Activated naive CD8-positive, alpha-beta T cell treated with anti-CD3 and anti-CD28 coated beads, Interleukin-2, amount 10 ng/mL, durations not matched to agents 7 days and 5 days (primary cell): Measurements from ENCODE around the gene MRPL10. TPM values are rescaled to one million over a fixed set of nuclear protein-coding genes. Genes with fewer than 3 reads are reported as not detected.

ENCODE experiments used
- ATAC-seq: fragments of 150-1000 bp; cut with Tn5 transposase; one replicate; pipeline ENCODE4 v1.10.0; 2021; ENCODE audit warnings: low read depth, moderate library complexity
- POLR2A ChIA-PET: fragments of 350-600 bp; sonication (Branson Sonifier 250); formaldehyde crosslinking; loops from one replicate; lab custom pipeline; 2021; ENCODE audit warnings: antibody characterized with exemption; lab: Charles Lee
- DNase-seq: peaks from one replicate; pipeline ENCODE4 v3.0.0; 2021
- H3K27ac Mint-ChIP-seq: one replicate; pipeline ENCODE4 v1.8.0; 2022; ENCODE audit warnings: mild to moderate bottlenecking, mixed read lengths
- H3K27me3 Mint-ChIP-seq: one replicate; pipeline ENCODE4 v1.8.0; 2022; ENCODE audit warnings: mild to moderate bottlenecking, moderate library complexity, mixed read lengths
- H3K36me3 Mint-ChIP-seq: one replicate; pipeline ENCODE4 v1.8.0; 2021; ENCODE audit warnings: mild to moderate bottlenecking, mixed read lengths
- H3K4me1 Mint-ChIP-seq: one replicate; pipeline ENCODE4 v1.8.0; 2021; ENCODE audit warnings: mixed read lengths
- H3K4me3 Mint-ChIP-seq: one replicate; pipeline ENCODE4 v1.8.0; 2022; ENCODE audit warnings: mild to moderate bottlenecking, moderate library complexity, mixed read lengths
- H3K9me3 Mint-ChIP-seq: one replicate; pipeline ENCODE4 v1.8.0; 2021; ENCODE audit warnings: mixed read lengths
- total RNA-seq, 2 experiments: library from RNA; stranded (reverse); gene quantifications; one replicate each; pipeline ENCODE4 v1.2.3, GENCODE V29; 2021

The MRPL10 gene
- total RNA-seq, 2 experiments from 2014 or later, result 49.7 to 50.3 TPM

DNA sequence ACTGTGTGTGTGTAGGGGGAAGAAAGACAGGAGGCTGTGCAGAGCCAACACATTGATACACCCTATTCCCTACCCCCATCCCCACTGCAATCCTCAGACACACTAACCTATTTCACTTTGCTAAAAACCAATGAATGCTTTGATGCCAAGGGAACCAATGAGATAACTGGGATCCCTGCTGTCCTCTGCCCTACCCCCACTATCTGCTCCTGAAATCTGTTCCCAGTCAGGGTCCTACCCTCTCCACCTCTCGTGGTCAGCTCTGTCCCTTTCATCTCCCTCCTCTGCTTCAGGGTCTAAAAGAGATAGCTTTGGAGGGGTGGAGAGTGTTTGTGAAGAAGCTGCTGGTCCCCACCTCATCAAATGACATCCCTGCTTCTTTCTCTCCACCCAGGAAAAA, 38.7 kb upstream of the MRPL10 start:
- Mint-ChIP-seq H3K4me1 (peaks cover under 1% of the 10 kb centered on the region), H3K27ac (no peak overlapping the region), H3K9me3 (no peaks in the 10 kb centered on the region), H3K36me3 (no peaks in the 10 kb centered on the region), H3K4me3 (no peak overlapping the region), H3K27me3 (peaks cover 62% of the 10 kb centered on the region)
- POLR2A ChIA-PET, result no interaction called here
- ATAC-seq (no peak), DNase-seq (no peak)

DNA sequence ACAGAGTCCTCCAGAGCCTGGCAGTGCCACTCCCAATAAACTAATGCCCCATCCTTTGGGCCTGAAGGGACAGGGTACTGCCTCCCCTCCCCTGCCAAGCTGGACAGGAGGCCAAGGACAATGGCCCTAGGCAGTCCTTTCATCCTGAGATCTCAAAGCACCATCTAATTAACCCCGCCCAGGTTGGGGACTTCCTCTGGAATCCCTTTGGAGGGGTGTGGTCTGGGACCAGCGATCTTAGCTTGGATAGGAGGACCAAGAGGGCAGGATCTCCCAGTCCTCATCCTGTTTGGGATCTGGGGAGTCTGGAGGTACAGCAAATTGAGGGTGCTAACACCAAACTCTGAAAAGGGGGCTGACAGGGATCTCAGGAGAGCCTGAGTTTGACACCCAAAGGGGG, 37.8 kb upstream of the MRPL10 start:
- peaks cover 5% of the 10 kb centered on the region for H3K4me1 Mint-ChIP-seq
- H3K27me3 Mint-ChIP-seq, result peaks cover 56% of the 10 kb centered on the region
- H3K27ac Mint-ChIP-seq, result no peak overlapping the region
- H3K4me3 Mint-ChIP-seq, result no peak overlapping the region
- POLR2A ChIA-PET, result no interaction called here
- DNase-seq, result no peak
- ATAC-seq, result no peak
- no peaks in the 10 kb centered on the region for H3K36me3 Mint-ChIP-seq
- no peaks in the 10 kb centered on the region for H3K9me3 Mint-ChIP-seq

- DNase-seq (no peak), ATAC-seq (no peak)
- Mint-ChIP-seq H3K9me3 (no peaks in the 10 kb centered on the region), H3K4me3 (no peak overlapping the region), H3K27ac (no peak overlapping the region), H3K4me1 (peaks cover 5% of the 10 kb centered on the region), H3K27me3 (peaks cover 44% of the 10 kb centered on the region), H3K36me3 (no peaks in the 10 kb centered on the region)
- POLR2A ChIA-PET, result no interaction called here
Observed at GRCh38 chr17:47867813-47868533, 36.6 kb upstream of the MRPL10 start.

DNA sequence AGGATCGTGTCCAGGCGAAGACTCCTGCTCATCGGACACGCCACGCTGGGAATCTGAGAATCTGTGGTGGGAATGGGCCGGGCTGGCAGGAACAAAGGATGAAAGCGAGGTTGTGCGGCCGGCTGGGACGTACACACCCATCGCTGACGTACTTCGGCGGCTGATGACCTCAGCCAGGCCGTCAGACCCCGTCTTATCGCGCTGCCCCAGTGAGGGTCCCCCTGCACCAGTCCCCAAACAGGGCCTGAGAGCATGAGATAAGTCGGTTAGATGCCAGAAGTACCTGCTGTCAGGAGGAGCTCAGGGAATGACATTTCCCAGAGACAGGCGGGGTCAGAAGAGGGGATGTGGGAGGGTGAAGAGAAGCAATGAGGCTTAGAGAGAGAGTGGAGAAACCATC, 35.6 kb upstream of the MRPL10 start:
- POLR2A ChIA-PET, result no interaction called here
- Mint-ChIP-seq H3K27me3 (peaks cover 36% of the 10 kb centered on the region), H3K4me3 (no peak overlapping the region), H3K27ac (no peak overlapping the region), H3K9me3 (no peaks in the 10 kb centered on the region), H3K36me3 (no peaks in the 10 kb centered on the region), H3K4me1 (peaks cover 5% of the 10 kb centered on the region)
- no peak for ATAC-seq
- DNase-seq, result no peak

GRCh38 chr17:47864791-47865216, 33.5 kb upstream of the MRPL10 start:
- H3K9me3 Mint-ChIP-seq, result no peaks in the 10 kb centered on the region
- POLR2A ChIA-PET, result interaction anchor here (0.6 to 1.6 kb wide), 3 partner anchors 20 to 254 kb away, joined by 3 to 4 read pairs (median 3); partner anchors contain the start of gene SP2
- H3K4me3 Mint-ChIP-seq, result peak overlapping the region; percentile 28
- no peak for DNase-seq
- no peak for ATAC-seq
- H3K36me3 Mint-ChIP-seq, result no peaks in the 10 kb centered on the region
- H3K27ac Mint-ChIP-seq, result peak overlapping the region; percentile 70
- peaks cover 22% of the 10 kb centered on the region for H3K27me3 Mint-ChIP-seq
- H3K4me1 Mint-ChIP-seq, result peaks cover 5% of the 10 kb centered on the region

GRCh38 chr17:47862621-47863440, 31.5 kb upstream of the MRPL10 start:
- H3K27me3 Mint-ChIP-seq, result peaks cover 19% of the 10 kb centered on the region
- no peak overlapping the region for H3K27ac Mint-ChIP-seq
- ATAC-seq (no peak), DNase-seq (no peak)
- no peak overlapping the region for H3K4me3 Mint-ChIP-seq
- POLR2A ChIA-PET, result no interaction called here
- H3K4me1 Mint-ChIP-seq, result peaks cover 5% of the 10 kb centered on the region
- no peaks in the 10 kb centered on the region for H3K36me3 Mint-ChIP-seq
- no peaks in the 10 kb centered on the region for H3K9me3 Mint-ChIP-seq

GRCh38 chr17:47860386-47860785, 29.0 kb upstream of the MRPL10 start:
- ATAC-seq, result no peak
- no peaks in the 10 kb centered on the region for H3K36me3 Mint-ChIP-seq
- POLR2A ChIA-PET, result no interaction called here
- no peaks in the 10 kb centered on the region for H3K9me3 Mint-ChIP-seq
- no peak for DNase-seq
- H3K4me1 Mint-ChIP-seq, result peaks cover 5% of the 10 kb centered on the region
- no peak overlapping the region for H3K4me3 Mint-ChIP-seq
- H3K27ac Mint-ChIP-seq, result no peak overlapping the region
- peaks cover 29% of the 10 kb centered on the region for H3K27me3 Mint-ChIP-seq

DNA sequence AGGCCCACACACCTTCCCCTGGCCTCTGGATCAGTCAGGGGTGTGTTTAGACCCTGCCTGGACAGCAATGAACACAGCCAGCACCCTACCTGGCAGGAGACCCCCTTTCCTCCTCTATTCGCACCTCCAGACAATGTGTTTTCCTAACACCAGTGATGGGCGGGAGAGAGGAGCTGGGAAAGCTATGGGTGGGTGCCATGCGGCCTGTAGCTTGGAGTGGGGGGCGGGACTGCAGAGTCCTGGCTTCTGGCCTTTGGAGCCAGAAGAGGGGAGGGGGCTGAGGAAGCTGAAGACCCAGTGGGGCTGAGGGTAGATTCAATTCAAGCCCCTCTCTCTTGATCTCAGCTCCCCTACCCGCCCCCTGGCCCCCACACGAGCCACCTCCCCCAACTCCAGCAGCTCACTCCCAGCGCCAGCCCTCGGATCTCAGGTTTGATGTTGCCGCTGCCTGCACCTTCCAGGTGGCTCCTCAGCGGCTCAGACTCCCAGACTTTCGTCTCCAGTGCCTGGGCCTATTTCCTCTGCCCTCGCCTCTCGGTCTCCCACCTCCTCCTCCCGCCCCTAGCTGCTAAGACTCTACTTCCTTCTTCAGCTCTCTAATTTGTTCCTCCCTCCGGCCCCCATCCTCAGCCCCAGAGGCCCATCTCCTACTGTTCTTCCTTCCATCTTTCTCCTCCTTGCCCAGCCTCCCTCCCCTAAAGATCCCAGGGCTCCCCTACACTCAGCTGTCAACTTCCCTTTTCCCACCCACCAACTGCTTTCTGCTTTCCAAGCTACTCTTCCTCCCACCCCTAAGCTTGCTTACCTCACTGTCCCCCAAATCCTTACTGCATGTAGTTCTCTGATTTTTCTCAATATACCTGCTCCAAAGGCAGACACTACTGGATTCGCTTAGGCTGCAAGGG, 26.5 kb upstream of the MRPL10 start:
- H3K27me3 Mint-ChIP-seq, result peaks cover 54% of the 10 kb centered on the region
- no peak for ATAC-seq
- POLR2A ChIA-PET, result no interaction called here

GRCh38 chr17:47856830-47857229, 25.5 kb upstream of the MRPL10 start:
- Mint-ChIP-seq H3K27me3 (peaks cover 64% of the 10 kb centered on the region), H3K9me3 (no peaks in the 10 kb centered on the region)

More for the DNA sequence above, 26.5 kb upstream of the MRPL10 start:
- DNase-seq, result no peak
- no peaks in the 10 kb centered on the region for H3K36me3 Mint-ChIP-seq
- H3K4me3 Mint-ChIP-seq, result no peak overlapping the region
- peaks cover 3% of the 10 kb centered on the region for H3K4me1 Mint-ChIP-seq
- no peaks in the 10 kb centered on the region for H3K9me3 Mint-ChIP-seq
- H3K27ac Mint-ChIP-seq, result no peak overlapping the region

DNA sequence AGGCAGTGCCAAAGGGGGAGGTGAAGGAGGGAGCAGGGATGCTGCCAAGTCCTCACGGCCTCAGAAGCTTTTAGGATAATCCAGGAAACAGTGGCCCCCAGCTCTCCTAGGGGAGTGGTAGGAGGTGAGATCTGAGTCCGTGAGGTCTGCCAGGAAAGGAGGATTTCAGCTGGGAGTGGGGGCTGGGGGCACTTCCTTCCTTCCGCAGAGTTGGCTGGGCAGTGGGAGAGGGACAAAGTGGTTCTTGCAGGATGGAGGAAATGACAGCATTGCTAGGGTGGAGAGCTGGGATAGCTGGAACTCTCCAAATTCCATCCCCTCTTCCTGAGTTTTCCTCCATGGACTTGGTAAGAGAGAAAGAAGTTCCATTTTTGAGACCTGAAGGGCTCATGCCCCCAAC, 24.4 kb upstream of the MRPL10 start:
- POLR2A ChIA-PET, result interaction anchor here (0.6 to 1.1 kb wide), 2 partner anchors 24 to 26 kb away, joined by 3 read pairs; partner anchors contain the start of genes LRRC46 and MRPL10
- Mint-ChIP-seq H3K4me3 (no peak overlapping the region), H3K9me3 (no peaks in the 10 kb centered on the region), H3K36me3 (no peaks in the 10 kb centered on the region), H3K27ac (no peak overlapping the region), H3K4me1 (peaks cover 10% of the 10 kb centered on the region), H3K27me3 (peaks cover 72% of the 10 kb centered on the region)
- DNase-seq, result no peak
- no peak for ATAC-seq

More at GRCh38 chr17:47856830-47857229, 25.5 kb upstream of the MRPL10 start:
- DNase-seq, result no peak
- no peak for ATAC-seq
- POLR2A ChIA-PET, result no interaction called here
- peaks cover 9% of the 10 kb centered on the region for H3K4me1 Mint-ChIP-seq
- H3K36me3 Mint-ChIP-seq, result no peaks in the 10 kb centered on the region
- no peak overlapping the region for H3K27ac Mint-ChIP-seq
- no peak overlapping the region for H3K4me3 Mint-ChIP-seq

DNA sequence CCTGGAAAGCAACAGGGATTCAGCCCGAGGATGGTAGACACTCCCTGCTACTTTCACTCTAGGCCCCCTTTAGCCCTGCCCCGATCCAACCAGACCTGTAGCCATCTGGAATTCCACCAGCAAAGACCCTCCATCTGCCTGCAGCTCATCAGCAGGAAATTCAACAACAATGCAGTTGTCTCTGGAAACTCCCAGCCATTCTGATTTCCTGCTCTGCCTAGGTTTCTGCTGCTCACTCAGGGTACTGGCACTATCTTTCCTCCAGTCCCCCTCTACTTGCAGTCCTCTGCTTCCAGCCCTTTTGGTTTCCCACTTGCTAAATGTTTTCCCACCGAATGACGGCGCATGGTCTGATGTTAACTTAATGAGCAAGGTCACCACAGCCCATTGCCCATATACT, 22.3 kb upstream of the MRPL10 start:
- Mint-ChIP-seq H3K36me3 (no peaks in the 10 kb centered on the region), H3K4me3 (no peak overlapping the region), H3K9me3 (no peaks in the 10 kb centered on the region), H3K4me1 (peaks cover 19% of the 10 kb centered on the region), H3K27ac (no peak overlapping the region), H3K27me3 (peaks cover 82% of the 10 kb centered on the region)
- ATAC-seq (no peak), DNase-seq (no peak)
- POLR2A ChIA-PET, result no interaction called here

GRCh38 chr17:47852113-47852949, 21.0 kb upstream of the MRPL10 start:
- DNase-seq, result no peak
- Mint-ChIP-seq H3K36me3 (no peaks in the 10 kb centered on the region), H3K27ac (no peak overlapping the region), H3K4me3 (peak overlapping the region; percentile 8), H3K9me3 (no peaks in the 10 kb centered on the region), H3K4me1 (peaks cover 19% of the 10 kb centered on the region), H3K27me3 (peaks cover 87% of the 10 kb centered on the region)
- ATAC-seq, result no peak
- POLR2A ChIA-PET, result interaction anchor here (1.6 kb wide), 1 partner anchor 43 kb away, joined by 6 read pairs; the partner anchor contains the start of gene SP2
